ENCODE measurements around the gene C1orf94.
"Not testable (repeated sequence)": the region's sequence is repeated elsewhere in the genome, so short reads cannot be mapped to it uniquely, and the experiment has no call there.

C1orf94 gene

GRCh38 chr1:34166191-34166624, 10.5 kb upstream of the C1orf94 start:
- no peak overlapping the region for H3K27ac ChIP-seq (ENCODE audit: low read depth, low read length)
- H3K9me3 ChIP-seq (ENCODE audit: low read length): no peaks in the 10 kb centered on the region
- no peak overlapping the region for H3K9ac ChIP-seq (ENCODE audit: low read length)
- peaks cover 36 to 60% of the 10 kb centered on the region in 2 donors for H3K27me3 ChIP-seq (ENCODE audit: control insufficient read depth in 1 of 2, insufficient read depth in 2 of 2, low read length in 2 of 2)
- no peaks in the 10 kb centered on the region for H3K36me3 ChIP-seq (ENCODE audit: insufficient read depth, low read length)
- peak overlapping the region in 1 of 2 donors; percentile 20 for H3K4me3 ChIP-seq (ENCODE audit: low read depth in 1 of 2, low read length in 2 of 2)
- peaks cover 27% of the 10 kb centered on the region for H3K4me1 ChIP-seq (ENCODE audit: insufficient read depth, low read length)

- no peak overlapping the region for H3K9ac ChIP-seq (ENCODE audit: low read length)
- H3K27me3 ChIP-seq (ENCODE audit: control insufficient read depth in 1 of 2, insufficient read depth in 2 of 2, low read length in 2 of 2): peaks cover 37 to 59% of the 10 kb centered on the region in 2 donors
- H3K27ac ChIP-seq (ENCODE audit: low read depth, low read length): no peak overlapping the region
- H3K9me3 ChIP-seq (ENCODE audit: low read length): no peaks in the 10 kb centered on the region
- H3K4me3 ChIP-seq (ENCODE audit: low read depth in 1 of 2, low read length in 2 of 2): peak overlapping the region in 1 of 2 donors; percentile 20
- H3K36me3 ChIP-seq (ENCODE audit: insufficient read depth, low read length): no peaks in the 10 kb centered on the region
- peaks cover 27% of the 10 kb centered on the region for H3K4me1 ChIP-seq (ENCODE audit: insufficient read depth, low read length)
Observed at GRCh38 chr1:34166625-34167361, 9.9 kb upstream of the C1orf94 start.

GRCh38 chr1:34167389-34167788, 9.3 kb upstream of the C1orf94 start:
- H3K27me3 ChIP-seq (ENCODE audit: control insufficient read depth in 1 of 2, insufficient read depth in 2 of 2, low read length in 2 of 2): peaks cover 42 to 57% of the 10 kb centered on the region in 2 donors
- no peak overlapping the region for H3K4me3 ChIP-seq (ENCODE audit: low read depth in 1 of 2, low read length in 2 of 2)
- H3K36me3 ChIP-seq (ENCODE audit: insufficient read depth, low read length): no peaks in the 10 kb centered on the region
- no peaks in the 10 kb centered on the region for H3K9me3 ChIP-seq (ENCODE audit: low read length)
- H3K27ac ChIP-seq (ENCODE audit: low read depth, low read length): no peak overlapping the region
- peaks cover 27% of the 10 kb centered on the region for H3K4me1 ChIP-seq (ENCODE audit: insufficient read depth, low read length)
- no peak overlapping the region for H3K9ac ChIP-seq (ENCODE audit: low read length)

- Histone ChIP-seq H3K27ac (ENCODE audit: low read depth, low read length) (no peak overlapping the region), H3K9me3 (ENCODE audit: low read length) (no peaks in the 10 kb centered on the region), H3K27me3 (ENCODE audit: control insufficient read depth in 1 of 2, insufficient read depth in 2 of 2, low read length in 2 of 2) (peaks cover 19 to 26% of the 10 kb centered on the region in 2 donors), H3K4me1 (ENCODE audit: insufficient read depth, low read length) (no peaks in the 10 kb centered on the region), H3K9ac (ENCODE audit: low read length) (no peak overlapping the region), H3K36me3 (ENCODE audit: insufficient read depth, low read length) (no peaks in the 10 kb centered on the region), H3K4me3 (ENCODE audit: low read depth in 1 of 2, low read length in 2 of 2) (no peak overlapping the region)
Observed at GRCh38 chr1:34175744-34176143, 963 bp upstream of the C1orf94 start.

GRCh38 chr1:34178072-34178471, 1.4 kb downstream of the C1orf94 start:
- no peaks in the 10 kb centered on the region for H3K36me3 ChIP-seq (ENCODE audit: insufficient read depth, low read length)

GRCh38 chr1:34183381-34183780, 6.7 kb downstream of the C1orf94 start:
- not testable (repeated sequence) for H3K4me1 ChIP-seq (ENCODE audit: insufficient read depth, low read length); H3K9ac ChIP-seq (ENCODE audit: low read length); H3K36me3 ChIP-seq (ENCODE audit: insufficient read depth, low read length); H3K9me3 ChIP-seq (ENCODE audit: low read length); H3K27me3 ChIP-seq (ENCODE audit: control insufficient read depth in 1 of 2, insufficient read depth in 2 of 2, low read length in 2 of 2); H3K27ac ChIP-seq (ENCODE audit: low read depth, low read length); H3K4me3 ChIP-seq (ENCODE audit: low read depth in 1 of 2, low read length in 2 of 2)

More at GRCh38 chr1:34178072-34178471, 1.4 kb downstream of the C1orf94 start:
- H3K9me3 ChIP-seq (ENCODE audit: low read length): no peaks in the 10 kb centered on the region
- H3K4me3 ChIP-seq (ENCODE audit: low read depth in 1 of 2, low read length in 2 of 2): no peak overlapping the region
- H3K27ac ChIP-seq (ENCODE audit: low read depth, low read length): no peak overlapping the region
- no peaks in the 10 kb centered on the region for H3K4me1 ChIP-seq (ENCODE audit: insufficient read depth, low read length)
- H3K9ac ChIP-seq (ENCODE audit: low read length): no peak overlapping the region
- H3K27me3 ChIP-seq (ENCODE audit: control insufficient read depth in 1 of 2, insufficient read depth in 2 of 2, low read length in 2 of 2): peaks cover 6 to 26% of the 10 kb centered on the region in 2 donors

- Histone ChIP-seq H3K27me3 (ENCODE audit: control insufficient read depth in 1 of 2, insufficient read depth in 2 of 2, low read length in 2 of 2) (no peaks in the 10 kb centered on the region), H3K9ac (ENCODE audit: low read length) (no peak overlapping the region), H3K4me3 (ENCODE audit: low read depth in 1 of 2, low read length in 2 of 2) (no peak overlapping the region), H3K4me1 (ENCODE audit: insufficient read depth, low read length) (no peaks in the 10 kb centered on the region), H3K27ac (ENCODE audit: low read depth, low read length) (no peak overlapping the region), H3K9me3 (ENCODE audit: low read length) (no peaks in the 10 kb centered on the region), H3K36me3 (ENCODE audit: insufficient read depth, low read length) (no peaks in the 10 kb centered on the region)
Observed at GRCh38 chr1:34186741-34187494, 10.2 kb downstream of the C1orf94 start.

- H3K4me3 ChIP-seq (ENCODE audit: low read depth in 1 of 2, low read length in 2 of 2): no peak overlapping the region
- H3K36me3 ChIP-seq (ENCODE audit: insufficient read depth, low read length): no peaks in the 10 kb centered on the region
- no peak overlapping the region for H3K9ac ChIP-seq (ENCODE audit: low read length)
- no peaks in the 10 kb centered on the region for H3K9me3 ChIP-seq (ENCODE audit: low read length)
- H3K27me3 ChIP-seq (ENCODE audit: control insufficient read depth in 1 of 2, insufficient read depth in 2 of 2, low read length in 2 of 2): no peaks in the 10 kb centered on the region
- no peaks in the 10 kb centered on the region for H3K4me1 ChIP-seq (ENCODE audit: insufficient read depth, low read length)
- no peak overlapping the region for H3K27ac ChIP-seq (ENCODE audit: low read depth, low read length)
Observed at GRCh38 chr1:34188418-34188817, 11.7 kb downstream of the C1orf94 start.

GRCh38 chr1:34188985-34189384, 12.3 kb downstream of the C1orf94 start:
- H3K4me3 ChIP-seq (ENCODE audit: low read depth in 1 of 2, low read length in 2 of 2): no peak overlapping the region
- H3K27me3 ChIP-seq (ENCODE audit: control insufficient read depth in 1 of 2, insufficient read depth in 2 of 2, low read length in 2 of 2): no peaks in the 10 kb centered on the region
- H3K27ac ChIP-seq (ENCODE audit: low read depth, low read length): no peak overlapping the region
- H3K9me3 ChIP-seq (ENCODE audit: low read length): no peaks in the 10 kb centered on the region
- no peak overlapping the region for H3K9ac ChIP-seq (ENCODE audit: low read length)
- H3K36me3 ChIP-seq (ENCODE audit: insufficient read depth, low read length): no peaks in the 10 kb centered on the region
- no peaks in the 10 kb centered on the region for H3K4me1 ChIP-seq (ENCODE audit: insufficient read depth, low read length)

GRCh38 chr1:34190692-34191091, 14.0 kb downstream of the C1orf94 start:
- no peak overlapping the region for H3K4me3 ChIP-seq (ENCODE audit: low read depth in 1 of 2, low read length in 2 of 2)
- H3K27ac ChIP-seq (ENCODE audit: low read depth, low read length): no peak overlapping the region
- H3K4me1 ChIP-seq (ENCODE audit: insufficient read depth, low read length): no peaks in the 10 kb centered on the region
- no peaks in the 10 kb centered on the region for H3K9me3 ChIP-seq (ENCODE audit: low read length)
- no peaks in the 10 kb centered on the region for H3K36me3 ChIP-seq (ENCODE audit: insufficient read depth, low read length)
- no peaks in the 10 kb centered on the region for H3K27me3 ChIP-seq (ENCODE audit: control insufficient read depth in 1 of 2, insufficient read depth in 2 of 2, low read length in 2 of 2)
- no peak overlapping the region for H3K9ac ChIP-seq (ENCODE audit: low read length)

- no peaks in the 10 kb centered on the region for H3K4me1 ChIP-seq (ENCODE audit: insufficient read depth, low read length)
- no peaks in the 10 kb centered on the region for H3K27me3 ChIP-seq (ENCODE audit: control insufficient read depth in 1 of 2, insufficient read depth in 2 of 2, low read length in 2 of 2)
- H3K9me3 ChIP-seq (ENCODE audit: low read length): no peaks in the 10 kb centered on the region
- no peak overlapping the region for H3K4me3 ChIP-seq (ENCODE audit: low read depth in 1 of 2, low read length in 2 of 2)
- H3K27ac ChIP-seq (ENCODE audit: low read depth, low read length): no peak overlapping the region
- H3K36me3 ChIP-seq (ENCODE audit: insufficient read depth, low read length): no peaks in the 10 kb centered on the region
- no peak overlapping the region for H3K9ac ChIP-seq (ENCODE audit: low read length)
Observed at GRCh38 chr1:34192621-34193020, 15.9 kb downstream of the C1orf94 start.
